SK-N-SH treated with all-trans-retinoic acid at 6 μM for 48 hours (cell line): ENCODE measurements around the gene RBFOX2.
"Not testable (repeated sequence)": the region's sequence is repeated elsewhere in the genome, so short reads cannot be mapped to it uniquely, and the experiment has no call there.

Source experiments
- CREB5 ChIP-seq: fragments of 250-450 bp; sonication (Bioruptor Pico); IDR thresholded peaks from 2 replicates; pipeline ENCODE4 v1.5.1; 2020; ENCODE audit warnings: low read depth, mild to moderate bottlenecking, moderate library complexity
- GLIS3 ChIP-seq: fragments of 250-450 bp; sonication (Bioruptor Pico); IDR thresholded peaks from 2 replicates; pipeline ENCODE4 v1.5.0; 2020; ENCODE audit warnings: mild to moderate bottlenecking, moderate library complexity
- PATZ1 ChIP-seq: fragments of 250-450 bp; sonication (Bioruptor Pico); IDR thresholded peaks from 2 replicates; pipeline ENCODE4 v1.8.0; 2020; ENCODE audit warnings: mild to moderate bottlenecking, moderate library complexity, borderline replicate concordance
- ZFP30 ChIP-seq: fragments of 450-650 bp; formaldehyde crosslinking; IDR thresholded peaks from 2 replicates; pipeline ENCODE4 v1.5.0; 2022; ENCODE audit warnings: mild to moderate bottlenecking, moderate library complexity
- ZNF70 ChIP-seq: fragments of 450-650 bp; formaldehyde crosslinking; IDR thresholded peaks from 2 replicates; pipeline ENCODE4 v1.5.0; 2020; ENCODE audit warnings: mild to moderate bottlenecking, moderate library complexity

DNA sequence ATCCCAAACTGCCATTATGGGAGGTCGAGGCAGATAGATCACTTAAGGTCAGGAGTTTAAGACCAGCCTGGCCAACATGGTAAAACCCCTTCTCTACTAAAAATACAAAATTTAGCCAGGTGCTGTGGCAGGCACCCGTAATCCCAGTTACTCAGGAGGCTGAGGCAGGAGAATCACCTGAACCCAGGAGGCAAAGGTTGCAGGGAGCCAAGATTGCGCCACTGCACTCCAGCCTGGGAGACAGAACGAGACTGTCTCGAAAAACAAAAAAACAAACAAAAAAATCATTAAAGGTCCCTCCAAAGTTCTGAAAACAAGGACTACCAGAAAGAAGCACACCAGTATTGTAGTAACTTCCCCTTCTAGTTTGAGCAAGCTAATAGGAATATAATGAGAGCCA is 34.9 kb downstream of the RBFOX2 start:
- not testable (repeated sequence) for TF ChIP-seq ZFP30, CREB5, GLIS3, ZNF70, PATZ1 (CRISPR knock-in tag)
